Anterior cingulate cortex (tissue), 58 donors: ENCODE data around the gene MEIS1.
"Not testable (repeated sequence)": the region's sequence is repeated elsewhere in the genome, so short reads cannot be mapped to it uniquely, and the experiment has no call there.

Source experiments
- DNase-seq, 58 donors: peaks; one replicate each; lab custom pipeline; 2025; lab: John Stamatoyannopoulos, UW

The MEIS1 gene

DNA sequence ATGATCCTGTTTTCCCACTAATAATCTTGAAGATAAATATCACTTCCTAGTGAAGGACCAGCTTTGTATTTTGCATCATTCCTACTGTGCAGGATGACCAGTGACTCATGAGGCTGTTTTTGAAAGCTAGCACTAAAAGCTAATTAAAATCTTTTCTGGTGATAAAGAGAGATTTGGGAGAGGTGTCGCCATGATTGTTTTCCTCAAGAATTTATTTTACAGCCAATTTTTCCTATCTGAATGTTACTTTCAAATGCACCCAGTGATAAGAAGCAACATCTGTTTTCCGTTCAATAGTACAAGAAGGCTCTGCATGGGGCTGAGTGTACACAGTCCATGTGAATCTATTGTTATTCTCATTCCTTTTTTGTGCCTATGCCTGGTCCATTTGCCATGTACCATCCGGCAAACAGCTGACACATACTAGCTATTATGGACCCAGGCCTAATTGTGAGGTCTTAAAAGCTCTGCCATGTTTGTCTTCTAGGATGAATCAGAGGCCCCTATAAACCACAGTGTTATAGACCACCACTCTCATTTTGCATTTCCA is 28.4 kb downstream of the MEIS1 start:
- no peak for DNase-seq

DNA sequence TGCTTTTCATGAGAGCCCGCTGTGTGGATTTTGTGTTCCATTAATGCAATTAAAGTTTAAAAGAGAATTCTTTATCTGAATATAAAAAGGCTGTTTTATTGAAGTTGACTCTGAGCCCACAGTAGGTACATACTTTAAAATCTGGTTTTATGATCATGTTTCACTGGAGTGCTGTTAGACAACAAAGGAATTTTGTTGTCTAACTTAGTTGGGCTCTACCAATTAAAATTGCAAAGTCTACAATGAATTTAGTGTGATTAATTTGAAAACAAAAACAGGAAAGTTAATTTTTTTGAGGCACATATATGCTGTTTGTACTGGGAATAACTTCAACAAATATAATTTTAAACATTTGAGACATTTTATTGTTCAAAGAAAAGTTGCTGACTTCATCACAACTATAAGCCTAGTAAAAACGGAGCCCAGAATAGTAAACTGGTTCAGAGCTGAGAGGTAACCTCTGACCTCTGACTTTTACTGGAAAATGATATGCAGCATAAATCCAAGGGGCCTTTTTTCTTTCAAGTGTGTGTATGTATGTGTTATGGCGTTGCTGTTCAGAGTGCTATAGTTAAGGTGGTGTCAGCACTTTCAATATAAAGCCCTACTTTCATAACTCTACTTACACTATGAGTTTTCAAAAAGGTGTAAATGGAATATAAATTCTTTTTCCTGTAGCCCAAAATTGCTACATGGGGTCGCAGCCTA is 30.2 kb downstream of the MEIS1 start:
- DNase-seq: no peak

- no peak for DNase-seq
Observed at GRCh38 chr2:66466433-66466832, 31.5 kb downstream of the MEIS1 start.

DNA sequence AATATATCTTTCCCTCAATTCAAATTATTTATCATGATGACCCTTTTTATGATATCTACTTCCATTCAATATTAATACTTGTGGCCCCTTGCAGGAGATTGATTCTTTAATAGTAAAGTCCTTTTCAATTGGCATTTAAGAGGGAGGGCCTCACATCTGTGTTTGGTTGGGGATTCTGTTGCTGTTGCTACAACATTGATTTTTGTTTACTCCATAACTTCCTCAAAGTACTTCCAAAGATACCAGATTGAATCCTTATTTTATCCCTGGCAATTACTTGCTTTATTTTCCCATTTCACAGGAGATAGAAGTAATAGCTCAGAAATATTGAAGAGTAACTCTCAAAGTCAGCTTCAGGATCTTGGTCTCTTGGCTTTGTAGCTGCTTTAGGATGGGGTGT is 32.8 kb downstream of the MEIS1 start:
- DNase-seq: no peak

GRCh38 chr2:66469214-66469902 is 34.4 kb downstream of the MEIS1 start:
- no peak for DNase-seq

- DNase-seq: no peak
Observed at GRCh38 chr2:66470199-66470598, 35.3 kb downstream of the MEIS1 start.

DNA sequence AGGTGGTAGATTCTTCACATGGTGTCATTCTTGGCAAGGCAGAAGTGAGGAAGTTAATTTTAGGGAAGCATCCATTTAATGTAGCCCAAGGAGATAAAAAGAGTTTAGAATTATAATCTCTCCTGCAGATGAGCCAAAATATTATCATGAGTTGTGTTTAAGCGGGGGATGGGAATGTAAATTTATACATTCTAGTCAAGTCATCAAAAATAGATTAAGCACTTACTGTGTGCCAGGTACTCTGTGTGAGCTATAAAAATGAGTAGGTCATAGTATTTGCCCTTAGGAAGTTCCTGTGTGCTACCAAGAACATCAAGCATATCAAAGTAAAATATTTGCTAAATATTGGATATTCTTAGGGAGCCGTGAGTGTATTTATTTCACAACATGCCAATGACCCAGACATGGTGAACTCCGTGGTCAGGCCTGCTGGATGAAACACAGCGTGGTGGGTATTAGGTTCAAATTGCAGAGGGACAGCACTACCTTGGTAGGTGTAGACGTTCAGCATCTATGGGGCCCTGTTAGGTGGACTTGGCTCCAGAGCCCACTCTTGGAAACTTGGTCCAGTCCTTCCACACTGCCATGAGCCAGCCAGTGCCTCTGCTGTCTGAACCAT is 37.4 kb downstream of the MEIS1 start:
- no peak for DNase-seq

DNA sequence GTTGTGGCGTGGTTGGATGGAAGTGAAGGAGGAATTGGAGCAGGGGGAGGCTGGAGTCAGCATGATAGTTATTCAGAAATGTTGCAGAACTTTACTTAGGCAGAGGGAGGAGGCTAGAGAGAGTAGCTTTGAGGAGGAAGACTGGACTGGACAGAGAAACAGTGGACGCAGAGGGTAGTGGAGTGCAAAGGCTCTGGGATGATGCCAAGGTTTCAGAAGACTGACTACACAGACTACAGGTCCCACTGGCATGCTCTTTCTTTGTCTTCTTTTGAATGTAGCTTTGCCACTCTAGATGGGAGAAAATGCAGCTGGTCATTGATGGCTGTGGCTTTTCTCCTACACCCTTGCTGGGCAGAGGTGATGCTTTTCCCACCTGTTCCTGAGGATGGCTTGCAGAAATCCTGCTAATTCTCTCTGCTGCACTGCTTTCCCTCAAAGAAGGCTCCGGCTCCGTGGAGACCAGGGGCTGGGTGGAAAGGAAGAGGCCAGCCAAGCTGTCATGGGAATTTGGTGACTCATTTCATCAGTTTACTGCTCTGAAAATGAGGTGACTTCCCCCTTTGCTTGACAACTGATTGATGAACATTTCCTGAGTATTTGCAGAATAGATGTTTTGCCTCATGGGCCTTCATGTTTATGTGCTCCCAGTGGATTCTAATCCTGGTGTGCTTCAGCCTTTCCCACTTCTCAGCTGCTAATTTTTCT is 42.4 kb downstream of the MEIS1 start:
- DNase-seq: no peak

DNA sequence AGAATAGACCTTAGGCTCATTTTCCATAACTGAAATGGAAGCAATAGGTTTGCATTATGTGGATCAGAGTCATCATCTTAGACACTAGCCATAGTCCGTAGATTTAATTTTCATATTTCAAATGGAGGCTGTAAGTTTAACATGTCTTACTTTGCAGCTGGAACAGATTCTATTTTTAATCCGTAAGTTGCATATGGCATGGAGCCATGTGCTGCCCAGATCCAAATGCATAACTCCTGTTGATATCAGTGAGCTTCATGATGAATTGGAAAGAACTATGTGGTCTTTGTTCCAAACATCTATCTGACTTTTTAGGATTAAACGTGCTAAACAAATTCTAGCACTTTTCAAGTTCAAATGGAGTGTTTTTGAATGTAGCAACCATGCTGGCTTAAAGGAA is 43.4 kb downstream of the MEIS1 start:
- DNase-seq: no peak

DNA sequence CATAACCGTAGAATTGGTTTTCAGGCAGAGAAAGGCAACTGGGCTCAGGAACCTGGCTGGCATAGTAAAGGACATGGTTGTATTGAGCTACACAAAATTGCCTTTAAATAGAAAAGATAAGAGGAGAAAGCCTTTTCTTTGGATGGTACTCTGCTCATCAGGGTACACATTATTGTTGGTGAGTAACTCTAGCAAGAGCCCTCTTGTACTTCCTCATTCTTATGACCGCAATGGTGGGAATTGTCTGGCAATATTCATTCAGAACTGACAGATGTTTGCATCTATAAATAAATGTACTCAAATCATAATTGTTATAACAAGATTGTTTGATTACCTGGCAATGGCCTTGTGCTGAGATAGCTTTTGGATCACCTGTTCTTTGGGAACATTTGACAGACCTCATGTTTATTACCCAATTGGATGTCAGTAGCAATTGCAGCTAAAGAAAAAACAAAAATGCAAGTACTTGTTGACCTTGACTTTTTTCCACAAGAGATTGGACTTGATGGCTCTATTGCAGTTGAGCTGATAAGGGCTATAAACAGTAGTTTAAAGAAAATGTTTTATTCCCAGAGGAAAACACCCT is 43.9 kb downstream of the MEIS1 start:
- no peak for DNase-seq

- no peak for DNase-seq
Observed at GRCh38 chr2:66481100-66481549, 46.2 kb downstream of the MEIS1 start.

- not testable (repeated sequence) for DNase-seq
Observed at GRCh38 chr2:66485252-66485651, 50.3 kb downstream of the MEIS1 start.

DNA sequence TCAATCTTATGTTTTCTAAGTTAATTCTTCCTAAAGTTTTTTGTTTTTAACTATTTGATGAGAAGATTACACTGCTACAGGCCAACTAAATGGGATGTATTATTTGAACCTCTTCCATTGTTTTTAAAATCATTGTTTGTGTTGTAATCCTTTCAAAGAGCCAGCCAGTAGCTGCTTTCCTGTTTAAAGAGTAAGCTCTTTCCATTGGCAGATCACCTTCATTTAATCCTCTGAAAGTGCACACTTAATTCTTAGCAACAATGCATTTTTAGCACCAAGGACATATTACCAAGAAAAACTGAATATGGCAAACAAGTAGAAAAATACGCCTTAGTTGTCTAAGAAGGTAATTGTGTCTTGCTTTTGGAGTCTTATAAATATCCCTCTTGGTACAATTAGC is 54.0 kb downstream of the MEIS1 start:
- no peak for DNase-seq

- no peak for DNase-seq
Observed at GRCh38 chr2:66489436-66489835, 54.5 kb downstream of the MEIS1 start.

GRCh38 chr2:66490588-66491001 is 55.7 kb downstream of the MEIS1 start:
- DNase-seq: no peak

DNA sequence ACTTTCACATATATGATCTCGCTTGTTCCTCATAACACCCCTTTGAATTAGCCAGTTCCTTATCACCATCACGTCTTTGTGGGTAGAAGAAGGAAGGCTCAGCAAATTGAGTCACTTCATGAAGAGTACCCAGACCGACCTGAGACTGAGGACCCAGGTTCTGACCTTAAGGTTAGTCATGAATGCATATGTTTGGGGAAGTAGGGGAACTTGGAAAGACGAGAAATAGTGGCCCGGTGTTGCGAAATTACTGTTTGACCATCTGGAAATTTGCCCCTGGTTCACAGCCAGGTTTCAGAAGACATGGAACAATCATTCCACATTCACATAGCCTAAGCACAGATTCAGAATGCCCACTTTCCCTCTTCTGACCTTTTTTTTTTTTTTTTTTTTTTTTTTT is 59.8 kb downstream of the MEIS1 start:
- DNase-seq: peak in 2 of 58 donors; percentile 2 to 10

DNA sequence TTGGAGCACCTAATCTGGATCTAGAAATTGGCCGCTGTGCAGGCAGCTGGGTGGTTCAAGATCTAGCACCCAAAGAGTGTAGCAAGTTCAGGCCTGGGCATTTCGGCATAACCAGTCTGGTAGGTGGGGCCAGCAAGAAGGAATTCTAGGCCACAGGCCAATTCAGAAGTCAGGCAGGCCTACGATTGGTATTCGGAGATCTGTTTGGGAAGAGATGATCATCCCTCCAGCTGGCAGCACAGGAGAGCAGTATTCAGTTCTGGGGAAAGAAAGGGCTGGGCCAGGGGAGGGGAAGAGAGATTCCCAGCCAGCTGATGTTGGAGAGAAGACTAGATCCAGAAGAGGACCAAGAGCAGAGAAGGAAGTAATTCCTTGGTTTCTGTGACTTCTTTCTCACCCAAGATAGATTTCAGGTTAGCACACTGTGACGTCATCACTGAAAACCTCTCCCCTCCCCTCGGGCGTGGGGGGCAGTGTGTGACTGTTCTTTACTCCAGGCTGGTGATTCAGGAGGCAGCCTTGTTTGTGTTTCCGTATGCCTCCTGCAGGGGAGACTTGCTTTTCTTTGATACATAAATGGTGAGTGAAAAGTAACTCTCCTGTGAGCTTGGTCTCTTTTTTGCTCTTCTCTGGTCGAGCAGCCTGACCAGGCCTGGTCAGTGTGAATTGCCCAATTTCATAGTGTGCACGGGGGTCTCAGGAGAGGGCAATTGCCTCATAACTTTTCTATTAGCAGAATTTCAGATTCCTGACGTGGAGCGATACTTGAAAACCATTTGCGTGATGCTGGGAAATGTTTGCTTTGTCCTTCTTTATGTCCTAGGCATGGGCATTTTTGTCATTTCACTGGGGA is 61.1 kb downstream of the MEIS1 start:
- DNase-seq: peak in 3 of 58 donors; percentile 5 to 46 (median 23)

DNA sequence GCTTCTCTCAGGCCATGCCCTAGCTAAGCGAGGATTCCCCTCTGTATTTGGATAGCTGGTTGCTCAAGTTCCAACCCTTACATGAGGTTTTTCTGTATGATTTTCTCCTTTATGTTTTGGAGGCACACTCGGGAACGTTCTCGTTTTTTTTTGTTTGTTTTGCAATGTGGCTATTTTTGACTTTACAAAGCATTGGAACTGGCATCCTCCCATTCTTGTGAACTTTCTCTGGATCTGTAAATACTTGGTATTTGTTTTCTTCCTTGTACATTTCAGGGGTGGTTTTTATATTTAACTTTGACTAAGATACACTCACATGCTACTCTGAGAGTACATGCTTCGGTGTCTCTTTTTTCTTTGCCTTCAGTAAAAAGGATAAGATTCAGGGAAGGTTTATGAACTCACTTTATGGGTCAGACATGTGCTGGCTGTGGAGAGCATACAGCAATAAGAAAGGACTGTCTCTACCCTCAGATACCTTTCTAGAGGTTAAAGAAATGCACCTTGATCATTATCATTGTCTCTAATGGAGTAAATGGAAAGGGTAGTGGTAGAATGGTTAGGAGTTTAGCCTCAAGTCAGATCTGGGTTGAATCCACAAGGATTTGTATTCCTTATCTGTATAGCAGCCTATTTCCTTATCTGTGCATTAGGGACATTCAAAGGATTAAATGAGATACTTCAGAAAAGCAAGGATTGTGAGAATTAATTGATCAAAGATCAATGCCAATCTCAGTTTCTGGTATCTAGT is 61.9 kb downstream of the MEIS1 start:
- no peak for DNase-seq
